Activated CD4-positive, alpha-beta T cell treated with anti-CD3 and anti-CD28 coated beads, Interleukin-2, amount 50 U/mL, for 1 hour (primary cell): ENCODE results near the gene MACROD2.
"Not testable (repeated sequence)": the region's sequence is repeated elsewhere in the genome, so short reads cannot be mapped to it uniquely, and the experiment has no call there.

Source experiments
- DNase-seq: peaks from one replicate; pipeline ENCODE4 v3.0.0-alpha.2; 2020

MACROD2 gene

GRCh38 chr20:14892782-14893181, 897.5 kb downstream of the MACROD2 start:
- DNase-seq, result no peak

GRCh38 chr20:14896569-14896968, 901.3 kb downstream of the MACROD2 start:
- DNase-seq, result no peak

DNA sequence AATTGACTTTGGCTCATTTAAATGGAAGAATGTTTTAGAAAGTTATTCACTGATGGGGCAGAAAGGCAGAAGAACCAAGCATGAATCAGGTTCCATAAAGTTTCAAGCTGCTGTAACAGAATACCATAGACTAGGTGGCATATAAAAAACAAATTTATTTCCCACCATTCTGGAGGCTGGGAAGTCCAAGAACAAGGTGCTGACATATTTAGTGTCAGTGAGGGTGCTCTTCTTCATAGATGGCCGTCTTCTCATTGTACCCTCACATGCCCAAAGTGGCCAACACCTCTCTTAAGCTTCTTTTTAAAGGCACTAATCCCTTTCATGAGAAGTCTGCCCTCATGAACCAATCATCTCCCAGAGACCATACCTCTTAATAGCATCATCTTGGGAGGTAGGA, 902.3 kb downstream of the MACROD2 start:
- no peak for DNase-seq

GRCh38 chr20:14902432-14903089, 907.2 kb downstream of the MACROD2 start:
- no peak for DNase-seq

DNA sequence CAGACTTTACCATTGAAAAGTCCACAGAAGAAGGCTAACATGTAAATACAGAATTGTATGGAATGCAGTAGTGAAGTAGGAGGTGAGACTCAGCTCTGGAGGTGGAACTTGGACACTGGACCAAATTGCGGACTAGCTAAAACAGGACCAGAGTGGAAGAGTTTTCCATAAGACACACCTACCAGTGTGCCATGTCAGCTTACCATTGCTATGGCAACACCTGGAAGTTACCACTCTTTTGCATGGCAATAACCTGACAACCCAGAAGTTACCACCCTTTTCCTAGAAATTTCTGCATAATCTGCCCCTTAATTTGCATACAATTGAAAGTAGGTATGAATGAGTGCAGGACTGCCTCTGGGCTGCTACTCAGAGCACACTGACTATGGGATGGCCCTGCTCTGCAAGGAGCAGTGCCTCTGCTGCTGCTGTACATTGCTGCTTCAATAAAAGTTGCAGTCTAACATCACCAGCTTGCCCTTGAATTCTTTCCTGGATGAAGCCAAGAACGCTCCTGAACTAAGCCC, 911.7 kb downstream of the MACROD2 start:
- no peak for DNase-seq

GRCh38 chr20:14910126-14910525, 914.8 kb downstream of the MACROD2 start:
- DNase-seq, result no peak

DNA sequence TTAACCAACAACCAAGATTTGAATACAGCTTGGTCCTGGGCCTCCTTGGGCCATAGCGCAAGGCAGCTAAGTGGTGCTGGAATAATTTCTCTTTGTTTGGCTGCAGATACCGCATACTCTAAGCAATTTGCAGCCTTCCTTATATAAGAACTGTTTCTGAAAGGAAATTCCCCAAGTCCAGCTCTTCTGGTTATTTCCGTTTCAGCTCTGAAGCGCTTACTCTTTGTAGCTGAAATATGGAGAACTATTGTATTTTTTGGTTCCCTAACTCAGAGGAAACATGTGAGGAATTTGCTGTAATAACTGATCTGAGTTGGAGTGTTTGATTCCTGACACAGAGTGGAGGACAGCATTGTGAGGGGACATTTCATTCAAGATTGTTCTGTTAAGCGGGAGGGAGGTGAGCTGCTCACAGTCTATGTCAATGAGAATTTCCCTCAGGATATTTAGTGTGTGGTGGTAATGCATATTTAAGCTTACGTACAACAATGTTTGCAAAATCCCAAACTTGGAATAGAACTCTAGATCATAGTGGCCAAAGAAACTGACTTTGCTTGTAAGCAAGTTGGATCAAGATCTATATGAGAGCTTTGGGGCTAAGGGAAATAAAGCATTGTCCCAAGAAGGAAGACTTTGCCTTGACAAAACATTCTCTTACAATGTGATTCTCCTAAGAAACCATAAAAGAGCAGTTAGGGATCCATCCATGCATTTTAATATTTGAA, 918.7 kb downstream of the MACROD2 start:
- DNase-seq, result no peak

DNA sequence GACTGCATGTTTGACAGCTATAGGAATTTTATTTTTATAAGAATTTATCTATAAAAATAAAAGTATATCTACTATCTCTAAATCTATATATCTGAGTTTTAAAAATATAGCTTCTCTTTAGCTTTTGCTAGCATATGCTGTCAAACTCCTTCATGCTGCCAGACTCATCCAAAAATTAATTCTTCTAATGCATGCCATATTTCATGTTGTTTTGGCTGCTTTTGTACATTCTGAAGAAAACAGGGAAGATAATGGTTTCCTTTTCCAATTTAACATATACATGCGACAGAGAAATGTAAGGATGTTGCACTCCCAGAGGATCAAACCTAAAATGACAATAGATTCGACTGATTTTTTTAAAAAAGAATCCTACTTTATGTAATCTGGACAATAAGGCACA, 919.3 kb downstream of the MACROD2 start:
- no peak for DNase-seq

GRCh38 chr20:14915356-14915755, 920.0 kb downstream of the MACROD2 start:
- DNase-seq, result no peak

- DNase-seq, result no peak
Measured at GRCh38 chr20:14916360-14916920, 921.1 kb downstream of the MACROD2 start.

- no peak for DNase-seq
Measured at GRCh38 chr20:14918281-14918680, 923.0 kb downstream of the MACROD2 start.

DNA sequence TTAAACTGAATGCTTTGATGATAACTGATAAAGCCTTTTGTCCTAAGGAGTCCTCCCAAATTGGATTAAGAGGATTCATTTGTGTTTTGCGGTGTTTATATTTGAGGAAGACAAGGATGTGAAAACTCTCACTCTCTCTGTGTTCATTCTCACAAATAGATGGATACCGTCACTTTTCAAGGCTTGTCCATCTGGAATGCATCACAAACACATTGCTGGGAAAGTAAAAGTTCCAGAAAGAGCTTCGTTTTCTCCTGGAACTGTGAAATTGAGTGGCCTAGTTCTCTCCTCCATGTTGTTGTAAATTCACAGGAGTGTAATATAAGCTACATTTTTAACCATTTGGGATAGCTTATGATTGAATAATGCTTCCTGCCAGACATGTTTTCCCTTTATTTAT, 923.7 kb downstream of the MACROD2 start:
- DNase-seq, result no peak

DNA sequence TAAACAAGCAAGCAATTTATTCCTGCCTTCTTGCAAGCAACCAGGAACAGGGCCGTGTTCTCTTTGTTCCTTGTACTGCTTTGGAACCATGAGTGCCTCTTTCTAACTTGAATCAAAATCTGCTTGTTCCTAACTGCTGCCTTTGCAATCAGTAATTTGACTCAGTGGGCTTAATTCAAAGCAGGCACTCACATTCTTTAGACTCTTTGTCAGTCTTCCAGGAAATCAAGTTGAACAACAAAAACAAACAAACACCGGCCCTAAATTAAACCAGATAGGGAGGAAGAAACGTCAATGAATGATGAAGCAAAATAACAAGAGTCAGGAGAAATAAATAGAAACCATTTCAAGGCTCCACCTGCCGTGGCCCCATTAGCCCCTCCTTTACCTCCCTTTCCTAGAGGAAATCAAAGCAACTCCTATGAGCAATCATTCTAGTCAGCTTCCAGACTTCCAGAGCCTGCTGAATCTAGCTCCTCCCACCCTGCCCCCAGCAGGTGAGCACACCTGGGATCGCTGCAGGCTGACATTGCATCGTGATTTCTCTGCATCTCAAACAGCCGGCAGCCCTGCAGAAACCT, 924.3 kb downstream of the MACROD2 start:
- no peak for DNase-seq

DNA sequence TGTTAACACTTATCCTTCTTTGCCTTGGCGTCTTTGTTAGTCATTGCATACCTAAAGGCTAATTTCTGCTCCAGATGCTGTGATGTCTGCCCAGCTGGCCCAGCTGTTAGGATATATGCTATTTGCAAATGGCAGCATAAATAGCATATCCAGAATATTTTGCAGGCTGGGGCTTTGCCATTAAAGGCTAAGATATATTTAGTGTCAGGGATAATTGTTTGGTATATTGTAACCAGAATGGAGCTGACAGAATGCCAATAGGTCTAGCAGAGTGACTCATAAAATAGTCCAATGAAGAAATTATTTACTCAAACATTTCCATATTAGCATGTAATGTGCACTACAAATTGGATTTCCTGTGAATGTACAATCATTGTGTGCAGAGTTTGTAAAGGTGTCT, 926.2 kb downstream of the MACROD2 start:
- DNase-seq, result no peak

DNA sequence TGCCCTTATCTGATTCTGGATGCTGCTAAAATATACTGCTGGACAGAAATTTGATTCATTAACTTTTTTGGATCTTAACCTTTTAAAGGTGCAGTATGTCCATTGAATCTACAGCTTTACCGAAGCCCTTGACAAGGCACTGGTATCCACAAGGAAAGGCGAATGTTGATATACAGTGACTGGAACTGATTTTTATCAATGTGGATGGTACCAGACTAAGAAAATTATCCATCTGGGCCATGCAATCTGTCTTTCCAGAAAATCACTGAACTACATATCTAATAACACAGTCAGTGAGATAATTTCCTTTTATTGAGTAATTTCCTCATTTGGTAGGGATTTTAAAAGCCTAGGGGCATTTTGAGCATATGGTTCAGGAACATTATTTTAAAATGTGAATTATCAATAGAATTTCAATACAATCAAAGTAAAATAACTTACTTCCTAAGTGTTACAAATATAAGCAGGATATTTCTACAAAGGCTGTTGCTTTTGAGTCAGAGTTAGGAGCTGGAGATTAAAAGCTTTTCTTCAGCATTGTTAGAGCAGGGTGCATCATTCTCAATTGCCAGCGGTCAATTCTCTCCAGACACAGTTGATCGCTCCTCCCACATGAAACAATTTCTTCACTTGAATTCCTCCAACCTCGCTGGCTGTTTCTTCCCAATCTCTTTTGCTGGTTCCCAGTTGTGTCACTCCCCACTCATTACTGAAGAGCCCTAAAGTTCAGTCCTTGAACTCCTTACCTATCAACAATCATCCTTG, 927.4 kb downstream of the MACROD2 start:
- DNase-seq, result no peak

DNA sequence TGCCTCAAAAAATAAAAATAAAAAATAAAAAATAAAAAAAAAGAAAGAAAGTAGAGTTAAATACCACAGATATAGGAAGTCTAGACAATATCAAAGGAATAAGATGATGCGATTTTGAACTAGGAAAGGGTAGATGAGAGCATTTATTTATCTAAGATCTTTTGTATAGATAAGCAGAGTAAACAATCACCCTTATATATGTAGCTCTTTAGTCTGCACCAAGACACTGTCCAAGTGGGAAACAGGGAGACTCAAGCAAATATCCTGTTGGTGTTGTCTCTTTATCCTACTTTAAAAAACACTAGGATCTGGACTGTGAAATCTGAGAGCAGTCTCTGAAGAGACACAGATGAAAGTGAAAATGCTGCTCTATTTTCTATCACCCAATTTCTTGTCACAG, 929.1 kb downstream of the MACROD2 start:
- no peak for DNase-seq

DNA sequence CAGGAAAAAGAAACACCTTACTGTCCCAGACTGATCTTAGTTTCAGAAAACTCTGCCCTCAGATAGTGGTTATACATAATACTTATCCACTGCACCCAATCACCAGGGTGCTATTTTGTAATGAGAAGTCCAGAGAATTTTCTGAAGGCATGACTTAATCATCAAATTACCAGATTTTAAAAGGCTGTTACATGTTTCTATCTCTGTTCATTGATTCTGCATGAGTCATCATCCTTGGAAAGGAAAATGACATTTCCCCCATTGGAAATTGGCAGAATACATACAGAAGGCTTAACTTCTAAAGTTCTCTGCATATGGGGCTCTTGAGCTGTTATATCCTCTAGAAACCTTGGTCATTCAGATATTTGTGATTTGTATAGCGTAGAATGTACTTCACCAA, 930.0 kb downstream of the MACROD2 start:
- DNase-seq, result no peak

GRCh38 chr20:14926436-14926835, 931.1 kb downstream of the MACROD2 start:
- DNase-seq, result not testable (repeated sequence)

DNA sequence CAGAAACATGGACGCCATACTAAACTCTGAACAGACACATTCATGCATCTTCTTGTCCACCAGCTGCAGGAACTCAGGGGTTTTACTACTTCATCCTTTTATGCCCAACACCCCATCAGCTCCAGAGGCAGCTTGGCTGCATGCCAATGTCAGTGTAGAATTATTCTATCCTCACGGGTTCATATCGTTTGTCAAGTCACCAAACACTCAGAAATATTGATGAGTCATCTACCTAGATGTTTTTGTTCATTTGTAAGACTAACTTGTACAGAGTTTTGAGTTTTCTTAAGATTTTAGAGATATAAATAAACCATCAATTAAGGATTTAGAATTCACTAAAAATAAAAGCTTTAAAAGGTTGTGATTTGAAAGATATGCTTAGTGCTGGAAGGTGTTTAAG, 932.8 kb downstream of the MACROD2 start:
- no peak for DNase-seq

DNA sequence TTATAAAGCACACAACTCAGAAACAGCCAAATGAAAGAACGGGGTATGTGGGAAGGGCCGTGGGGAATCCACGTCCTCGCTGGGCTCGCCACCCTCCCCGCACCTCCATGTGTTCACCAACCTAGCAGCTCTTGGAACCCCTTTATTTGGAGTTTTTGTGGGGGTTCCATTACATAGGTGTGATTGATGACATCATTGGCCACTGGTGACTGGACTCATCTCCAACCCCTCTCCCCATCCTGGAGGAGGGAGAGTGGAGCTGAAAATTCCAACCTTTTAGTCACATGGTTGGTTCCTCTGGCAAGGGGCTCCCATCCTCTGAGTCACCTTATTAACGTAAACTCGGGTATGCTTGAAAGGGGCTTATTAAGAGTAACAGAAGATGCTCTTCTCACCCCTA, 934.1 kb downstream of the MACROD2 start:
- DNase-seq, result no peak

DNA sequence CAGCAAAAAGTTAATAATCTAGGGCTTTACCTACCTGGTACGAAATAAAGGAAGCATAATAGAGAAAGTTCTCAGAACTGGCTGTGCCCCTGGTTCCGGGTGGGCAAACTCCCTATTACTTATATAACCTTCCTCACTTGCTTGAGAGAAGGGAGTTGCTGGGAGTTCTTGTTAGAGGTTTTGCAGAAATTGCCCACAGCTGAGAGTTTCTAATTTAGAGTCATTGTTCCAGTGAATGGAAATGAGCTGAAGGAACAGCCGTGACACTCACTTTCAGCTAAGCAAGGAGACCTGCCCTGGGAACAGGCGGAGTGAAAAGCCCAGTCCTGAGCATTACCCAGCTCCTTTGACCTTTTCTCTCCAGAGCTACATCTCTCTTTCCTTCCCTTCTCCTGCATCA, 936.7 kb downstream of the MACROD2 start:
- DNase-seq, result no peak

DNA sequence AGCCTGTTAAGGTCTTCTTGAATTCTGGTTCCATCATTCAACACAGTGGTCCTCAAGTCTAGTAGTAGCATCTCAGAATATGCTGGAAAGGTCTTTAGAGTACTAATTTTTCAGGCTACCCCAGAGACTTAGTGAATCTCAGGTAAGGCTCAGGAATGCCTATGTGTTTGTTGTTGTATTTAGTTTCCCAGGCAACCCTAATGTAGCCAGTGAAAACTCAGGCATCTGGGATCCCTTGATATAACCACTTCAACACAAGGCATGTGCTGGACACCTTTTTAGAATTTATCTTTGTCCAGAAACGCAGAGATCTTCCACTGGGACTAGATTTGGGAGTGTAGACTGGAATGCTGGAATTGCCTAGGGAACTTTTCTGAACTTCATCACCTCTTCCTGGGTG, 940.0 kb downstream of the MACROD2 start:
- no peak for DNase-seq

GRCh38 chr20:14937021-14937420, 941.7 kb downstream of the MACROD2 start:
- no peak for DNase-seq
